ENCODE data around the gene WNT8A. TPM values are rescaled to one million over a fixed set of nuclear protein-coding genes. Genes with fewer than 3 reads are reported as not detected.

The WNT8A gene
- total and polyA plus RNA-seq, 2 of the 8 experiments (the other 6 are each of a cell fraction or from before 2014, with no cell fraction given): 0.06 TPM; not detected in 1

DNA sequence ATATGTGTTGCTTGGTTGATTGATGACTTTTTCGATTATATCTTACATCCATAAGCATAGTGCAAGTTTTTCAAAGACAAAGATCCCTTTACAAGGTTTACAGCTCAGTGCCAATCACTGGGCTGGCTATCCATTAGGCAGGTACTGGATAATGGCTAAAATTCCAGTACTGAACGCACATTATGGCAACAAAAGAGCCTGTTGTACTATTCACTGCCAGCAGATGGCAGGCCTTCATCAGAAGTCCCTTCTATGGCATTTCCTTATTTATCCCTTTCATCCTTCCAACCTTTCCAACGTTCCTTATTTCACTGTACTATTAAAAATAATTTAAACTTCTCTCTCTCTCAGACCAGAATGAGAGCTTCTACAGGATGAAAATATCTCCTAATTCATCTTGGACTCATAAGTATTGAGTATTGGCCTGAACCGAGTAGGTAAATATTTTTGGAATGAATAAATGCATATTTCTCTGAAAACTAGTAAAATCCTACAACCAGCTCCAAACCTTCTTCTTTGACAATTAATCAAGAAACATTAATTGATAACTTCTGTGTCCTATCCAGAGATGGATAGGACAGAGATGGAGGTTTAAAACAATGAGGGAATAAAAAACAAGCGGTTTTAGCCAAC, 6.7 kb upstream of the WNT8A start:
- no peak overlapping the region for H4K8ac ChIP-seq (ENCODE audit: extremely low read depth, insufficient read depth, low read length)
- H3K4me1 ChIP-seq (replicated peaks in 1 of 4; ENCODE audit: control insufficient read depth in 3 of 4, insufficient read depth in 4 of 4, low read length in 3 of 4): peaks cover 4 to 10% (median 8%) of the 10 kb centered on the region in 4 experiments; a peak in 4 of 7 replicates
- H2AK5ac ChIP-seq (ENCODE audit: low read depth, low read length): no peak overlapping the region
- no peak overlapping the region for H3K4me2 ChIP-seq (ENCODE audit: insufficient read depth in 1 of 2, low read depth in 2 of 2, low read length in 2 of 2)
- ChIA-PET POLR2A (ENCODE audit: partially characterized antibody) (interaction anchor here (1.0 to 1.4 kb wide), 2 partner anchors 56 kb away, joined by 3 read pairs; no protein-coding TSS in a partner anchor), CTCF (ENCODE audit: partially characterized antibody) (interaction anchor here (0.6 to 15.7 kb wide), 38 partner anchors 8 to 409 kb away, joined by 3 to 288 read pairs (median 4); partner anchors contain the start of genes KIF20A and NME5)
- DNase-seq (ENCODE audit: low read depth in 1 of 2, low spot score in 2 of 2) (peak in 1 of 2 experiments; percentile 82), FAIRE-seq (peak; percentile 95)
- H2AFZ ChIP-seq (ENCODE audit: low read length): 0 out of 2 replicates have a peak overlapping the region, but pooled peaks have one; percentile 36
- H3K4me3 ChIP-seq (ENCODE audit: extremely low read depth in 1 of 4, insufficient read depth in 2 of 4, low read depth in 3 of 4, low read length in 4 of 4): no peak overlapping the region
- H3K79me1 ChIP-seq (ENCODE audit: low read depth, low read length): no peaks in the 10 kb centered on the region
- H2BK15ac ChIP-seq (ENCODE audit: low read length): no peak overlapping the region
- no peaks in the 10 kb centered on the region for H3K36me3 ChIP-seq (ENCODE audit: control insufficient read depth in 2 of 4, insufficient read depth in 4 of 4, low read length in 3 of 4)
- H3K27ac ChIP-seq (ENCODE audit: low read depth, low read length): no peak overlapping the region
- H3K9me3 ChIP-seq (ENCODE audit: insufficient read depth in 2 of 2, low read depth in 1 of 2, low read length in 1 of 2): no peaks in the 10 kb centered on the region
- H2BK120ac ChIP-seq (replicated peaks; ENCODE audit: low read depth, low read length): no peak overlapping the region
- H4K20me1 ChIP-seq (replicated peaks in 1 of 2; ENCODE audit: control insufficient read depth in 1 of 2, insufficient read depth in 2 of 2, low read length in 2 of 2): no peaks in the 10 kb centered on the region
- no peak overlapping the region for H2BK5ac ChIP-seq (ENCODE audit: low read depth, low read length)
- no peak overlapping the region for H4K91ac ChIP-seq (replicated peaks; ENCODE audit: insufficient read length, low read length)
- H3K14ac ChIP-seq (ENCODE audit: insufficient read length): no peak overlapping the region
- H3K23me2 ChIP-seq (ENCODE audit: low read depth, low read length): no peaks in the 10 kb centered on the region
- no peak overlapping the region for H3K23ac ChIP-seq (ENCODE audit: insufficient read length)
- H3K27me3 ChIP-seq (replicated peaks in 1 of 4; ENCODE audit: control insufficient read depth in 3 of 4, extremely low read depth in 1 of 4, insufficient read depth in 3 of 4, low read length in 3 of 4): peaks cover 0 to 2% (median 0%) of the 10 kb centered on the region in 4 experiments; a peak in 1 of 7 replicates
- H3K4ac ChIP-seq (replicated peaks; ENCODE audit: insufficient read length, low read depth, low read length): no peak overlapping the region
- H3K18ac ChIP-seq (ENCODE audit: extremely low read depth, low read length): no peak overlapping the region
- no peak overlapping the region for H3K56ac ChIP-seq (replicated peaks; ENCODE audit: insufficient read length, low read depth, low read length)
- no peak overlapping the region for H3K9ac ChIP-seq (replicated peaks in 1 of 4; ENCODE audit: extremely low read depth in 1 of 4, low read depth in 3 of 4, low read length in 3 of 4)
- H3K79me2 ChIP-seq (ENCODE audit: control insufficient read depth in 1 of 2, insufficient read depth in 2 of 2, low read length in 2 of 2): no peaks in the 10 kb centered on the region
- H4K5ac ChIP-seq (ENCODE audit: insufficient read length, low read depth, low read length): no peak overlapping the region
- H2BK20ac ChIP-seq (ENCODE audit: low read length): 0 out of 2 replicates have a peak overlapping the region, but pooled peaks have one; percentile 91
- WGBS, 2 experiments (ENCODE audit: extremely low coverage in 1 of 2, insufficient coverage in 1 of 2, insufficient read length in 1 of 2, insufficient replicate concordance in 2 of 2, low coverage in 1 of 2, low lambda C conversion rate in 2 of 2, missing lambda C conversion rate in 1 of 2): 38 to 100% methylated on average over 1 to 5 of the region's 5 CpGs
- no peak overlapping the region for H2BK12ac ChIP-seq (ENCODE audit: low read depth, low read length)
- TF ChIP-seq CTCF (IDR thresholded peaks at IDR 0.05; ENCODE audit: control extremely low read depth in 1 of 3, insufficient read depth in 1 of 3, low read depth in 1 of 3, low read length in 3 of 3) (peak in 2 of 3 experiments; percentile 85 to 87; a peak in 3 of 4 replicates), SIRT6 (IDR thresholded peaks at IDR 0.05; ENCODE audit: low read length) (no peak)
